HEK293 (cell line): ENCODE measurements around the gene RGS14.

Experiments
- CTCF ChIA-PET: fragments of 350-600 bp; formaldehyde crosslinking; extraction: SDS; loops from one replicate; lab custom pipeline; 2021; ENCODE audit warnings: antibody characterized with exemption; lab: Yijun Ruan, JAX
- POLR2A ChIA-PET: fragments of 300-600 bp; formaldehyde crosslinking; extraction: SDS; loops from one replicate; lab custom pipeline; 2020; ENCODE audit warnings: antibody characterized with exemption, inconsistent platforms; lab: Yijun Ruan, JAX
- H3K27ac ChIP-seq: fragments of 200-500 bp; sonication (Bioruptor generic); 2 replicates; pipeline ENCODE4 v1.5.1; 2014; ENCODE audit warnings: low read depth, low read length, control low read depth, inconsistent platforms; ENCODE audit errors: extremely low read depth
- H3K36me3 ChIP-seq, 2 experiments: fragments of 200-500 bp in 1 of 2; sonication (Bioruptor generic) in 1 of 2; 1 replicate in 1 of 2; 2 replicates in 1 of 2; pipeline ENCODE4 v1.5.1; 2014 to 2017; ENCODE audit warnings: inconsistent platforms in 2 of 2, low read length in 2 of 2; ENCODE audit not compliant: control insufficient read depth in 2 of 2, insufficient read depth in 1 of 2
- H3K4me1 ChIP-seq: fragments of 200-500 bp; sonication (Bioruptor generic); 2 replicates; pipeline ENCODE4 v1.5.1; 2014; ENCODE audit warnings: mild to moderate bottlenecking, low read length, inconsistent platforms; ENCODE audit not compliant: control insufficient read depth, insufficient read depth
- H3K4me3 ChIP-seq: 2 replicates; pipeline ENCODE4 v1.5.1; 2011; ENCODE audit warnings: low read depth, mild to moderate bottlenecking, control low read depth, low read length, moderate library complexity
- H3K9me3 ChIP-seq: fragments of 200-500 bp; sonication (Bioruptor generic); 2 replicates; pipeline ENCODE4 v1.5.1; 2014; ENCODE audit warnings: low read depth, low read length, inconsistent platforms; ENCODE audit not compliant: control insufficient read depth, insufficient read depth
- EGR2 ChIP-seq: fragments of 450-650 bp; formaldehyde crosslinking; IDR thresholded peaks from 2 replicates; pipeline ENCODE4 v1.5.1; 2016; ENCODE audit warnings: low read depth, missing biosample characterization, missing genetic modification characterization
- KLF1 ChIP-seq: fragments of 450-650 bp; formaldehyde crosslinking; IDR thresholded peaks from 2 replicates; pipeline ENCODE4 v1.5.1; 2016; ENCODE audit warnings: missing biosample characterization, missing genetic modification characterization
- KLF7 ChIP-seq: fragments of 450-650 bp; formaldehyde crosslinking; IDR thresholded peaks from 2 replicates; pipeline ENCODE4 v1.5.1; 2016; ENCODE audit warnings: missing biosample characterization, missing genetic modification characterization, borderline replicate concordance
- KLF8 ChIP-seq: fragments of 450-650 bp; formaldehyde crosslinking; IDR thresholded peaks from 2 replicates; pipeline ENCODE4 v1.5.1; 2016; ENCODE audit warnings: missing biosample characterization, missing genetic modification characterization
- SCRT2 ChIP-seq: fragments of 450-650 bp; formaldehyde crosslinking; IDR thresholded peaks from 2 replicates; pipeline ENCODE4 v1.5.1; 2016; ENCODE audit warnings: missing biosample characterization, missing genetic modification characterization
- SP2 ChIP-seq: fragments of 450-650 bp; formaldehyde crosslinking; IDR thresholded peaks from 2 replicates; pipeline ENCODE4 v1.5.1; 2016; ENCODE audit warnings: missing biosample characterization, missing genetic modification characterization
- ZBTB8A ChIP-seq: fragments of 450-650 bp; formaldehyde crosslinking; IDR thresholded peaks from 2 replicates; pipeline ENCODE4 v1.5.1; 2016; ENCODE audit warnings: missing biosample characterization, missing genetic modification characterization
- ZFHX2 ChIP-seq: fragments of 450-650 bp; formaldehyde crosslinking; conservative IDR thresholded peaks from 2 replicates; pipeline ENCODE4 v1.5.1; 2016; ENCODE audit warnings: missing biosample characterization, missing genetic modification characterization
- ZIC2 ChIP-seq: fragments of 450-650 bp; formaldehyde crosslinking; IDR thresholded peaks from 2 replicates; pipeline ENCODE4 v1.5.1; 2016; ENCODE audit warnings: missing biosample characterization, missing genetic modification characterization
- ZNF600 ChIP-seq: fragments of 450-650 bp; formaldehyde crosslinking; IDR thresholded peaks from 2 replicates; pipeline ENCODE4 v1.5.1; 2016; ENCODE audit warnings: missing biosample characterization, missing genetic modification characterization
- ZNF785 ChIP-seq: fragments of 450-650 bp; formaldehyde crosslinking; IDR thresholded peaks from 2 replicates; pipeline ENCODE4 v1.5.1; 2016; ENCODE audit warnings: missing biosample characterization, missing genetic modification characterization
- TF ChIP-seq, protein P1 (sequence below): fragments of 450-650 bp; formaldehyde crosslinking; IDR thresholded peaks from 2 replicates; pipeline ENCODE4 v1.5.1; 2016; ENCODE audit warnings: missing biosample characterization, missing genetic modification characterization
- TF ChIP-seq, protein P2 (sequence below): fragments of 450-650 bp; formaldehyde crosslinking; IDR thresholded peaks from 2 replicates; pipeline ENCODE4 v1.5.1; 2016; ENCODE audit warnings: missing biosample characterization, missing genetic modification characterization
- TF ChIP-seq, protein P3 (sequence below): fragments of 450-650 bp; formaldehyde crosslinking; IDR thresholded peaks from 2 replicates; pipeline ENCODE4 v1.5.1; 2016; ENCODE audit warnings: missing biosample characterization, missing genetic modification characterization
- TF ChIP-seq, protein P4 (sequence below): fragments of 450-650 bp; formaldehyde crosslinking; IDR thresholded peaks from 2 replicates; pipeline ENCODE4 v1.5.1; 2017; ENCODE audit warnings: missing biosample characterization, missing genetic modification characterization

Gene RGS14

DNA sequence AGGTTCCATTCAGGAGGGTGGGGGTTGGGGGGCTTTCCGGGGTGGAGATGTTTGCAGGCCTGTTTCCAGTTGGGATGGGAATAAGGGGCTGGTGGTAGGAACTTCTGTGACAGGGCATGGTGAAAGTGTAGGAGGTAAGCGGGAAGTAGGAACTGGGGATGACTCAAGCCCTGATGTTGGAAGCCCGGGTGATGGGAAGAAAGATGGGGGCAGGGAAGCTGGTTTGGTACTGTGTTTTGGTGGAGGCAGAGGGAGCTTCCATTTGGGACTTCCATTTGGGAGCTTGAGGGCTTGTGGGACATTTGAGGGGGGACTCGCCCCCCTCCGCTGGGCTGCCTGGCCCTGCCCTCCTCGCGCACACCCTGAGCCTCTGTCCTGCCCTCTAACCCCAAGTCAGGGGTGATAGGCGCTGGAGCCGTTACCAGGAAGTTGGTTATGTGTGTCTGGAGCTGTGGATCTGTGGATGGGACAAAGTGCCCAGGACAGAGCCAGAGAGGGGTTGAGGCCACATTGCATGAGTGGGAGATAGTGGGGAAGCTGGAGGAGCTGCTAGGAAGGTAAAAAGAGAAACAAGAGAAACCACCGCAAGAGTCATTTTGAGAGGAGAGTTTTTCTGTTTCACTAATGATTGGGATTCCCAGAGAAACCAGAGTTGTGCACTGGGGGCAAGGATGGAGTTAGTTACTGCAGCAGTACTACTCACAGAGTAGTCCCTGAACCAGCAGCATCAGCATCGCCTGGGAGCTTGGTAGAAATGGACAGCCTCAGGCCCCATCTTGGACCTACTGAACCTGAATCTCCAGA, 6.6 kb downstream of the RGS14 start (continued):
- TF ChIP-seq, protein P1, sequence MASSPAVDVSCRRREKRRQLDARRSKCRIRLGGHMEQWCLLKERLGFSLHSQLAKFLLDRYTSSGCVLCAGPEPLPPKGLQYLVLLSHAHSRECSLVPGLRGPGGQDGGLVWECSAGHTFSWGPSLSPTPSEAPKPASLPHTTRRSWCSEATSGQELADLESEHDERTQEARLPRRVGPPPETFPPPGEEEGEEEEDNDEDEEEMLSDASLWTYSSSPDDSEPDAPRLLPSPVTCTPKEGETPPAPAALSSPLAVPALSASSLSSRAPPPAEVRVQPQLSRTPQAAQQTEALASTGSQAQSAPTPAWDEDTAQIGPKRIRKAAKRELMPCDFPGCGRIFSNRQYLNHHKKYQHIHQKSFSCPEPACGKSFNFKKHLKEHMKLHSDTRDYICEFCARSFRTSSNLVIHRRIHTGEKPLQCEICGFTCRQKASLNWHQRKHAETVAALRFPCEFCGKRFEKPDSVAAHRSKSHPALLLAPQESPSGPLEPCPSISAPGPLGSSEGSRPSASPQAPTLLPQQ (tag by site-specific recombination) = no peak
- TF ChIP-seq, all 188 proteins: peak for 2

DNA sequence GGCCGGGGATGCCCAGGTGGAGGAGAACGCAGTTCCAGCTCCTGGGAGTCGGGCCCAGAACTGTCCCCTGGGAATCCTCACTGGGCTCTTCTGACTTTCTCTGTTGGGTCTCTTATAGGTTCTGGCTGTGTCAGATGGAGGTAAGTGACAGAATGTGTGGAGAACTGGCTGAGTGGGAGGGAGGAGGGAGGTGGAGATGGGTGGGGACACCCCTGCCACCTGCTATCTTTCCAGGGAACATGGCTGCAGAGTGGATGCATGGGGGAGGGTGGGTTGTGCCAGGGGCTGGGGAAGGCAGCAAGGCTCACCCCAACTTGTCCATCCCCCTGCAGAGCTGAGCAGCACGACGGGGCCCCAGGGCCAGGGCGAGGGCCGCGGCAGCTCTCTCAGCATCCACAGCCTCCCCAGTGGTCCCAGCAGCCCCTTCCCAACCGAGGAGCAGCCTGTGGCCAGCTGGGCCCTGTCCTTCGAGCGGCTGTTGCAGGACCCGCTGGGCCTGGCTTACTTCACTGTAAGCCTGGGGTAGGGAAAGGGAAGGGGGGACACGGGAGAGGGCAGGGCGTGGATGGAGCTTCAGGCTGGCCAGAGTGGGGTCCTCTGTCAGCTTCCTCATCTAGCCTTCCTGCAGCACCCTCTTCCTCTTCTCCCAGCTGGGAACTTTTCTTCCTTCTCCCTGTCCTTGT, 8.3 kb downstream of the RGS14 start:
- CTCF ChIA-PET = interaction anchor here (0.5 to 1.3 kb wide), 4 partner anchors 16 to 168 kb away, joined by 3 to 4 read pairs (median 4); no protein-coding TSS in a partner anchor
- H3K27ac ChIP-seq = no peak overlapping the region
- POLR2A ChIA-PET = interaction anchor here (0.6 to 1.7 kb wide), 3 partner anchors 13 to 60 kb away, joined by 3 to 10 read pairs (median 6); partner anchors contain the start of genes GRK6 and LMAN2
- no peak overlapping the region for H3K4me3 ChIP-seq
- peaks cover 2% of the 10 kb centered on the region; the same call in 1 of the 2 replicates for H3K4me1 ChIP-seq
- no peaks in the 10 kb centered on the region for H3K36me3 ChIP-seq
- TF ChIP-seq ZFHX2 (tag by site-specific recombination) = 0 out of 2 replicates have a peak, but pooled peaks have one; percentile 11
- TF ChIP-seq, protein P2, sequence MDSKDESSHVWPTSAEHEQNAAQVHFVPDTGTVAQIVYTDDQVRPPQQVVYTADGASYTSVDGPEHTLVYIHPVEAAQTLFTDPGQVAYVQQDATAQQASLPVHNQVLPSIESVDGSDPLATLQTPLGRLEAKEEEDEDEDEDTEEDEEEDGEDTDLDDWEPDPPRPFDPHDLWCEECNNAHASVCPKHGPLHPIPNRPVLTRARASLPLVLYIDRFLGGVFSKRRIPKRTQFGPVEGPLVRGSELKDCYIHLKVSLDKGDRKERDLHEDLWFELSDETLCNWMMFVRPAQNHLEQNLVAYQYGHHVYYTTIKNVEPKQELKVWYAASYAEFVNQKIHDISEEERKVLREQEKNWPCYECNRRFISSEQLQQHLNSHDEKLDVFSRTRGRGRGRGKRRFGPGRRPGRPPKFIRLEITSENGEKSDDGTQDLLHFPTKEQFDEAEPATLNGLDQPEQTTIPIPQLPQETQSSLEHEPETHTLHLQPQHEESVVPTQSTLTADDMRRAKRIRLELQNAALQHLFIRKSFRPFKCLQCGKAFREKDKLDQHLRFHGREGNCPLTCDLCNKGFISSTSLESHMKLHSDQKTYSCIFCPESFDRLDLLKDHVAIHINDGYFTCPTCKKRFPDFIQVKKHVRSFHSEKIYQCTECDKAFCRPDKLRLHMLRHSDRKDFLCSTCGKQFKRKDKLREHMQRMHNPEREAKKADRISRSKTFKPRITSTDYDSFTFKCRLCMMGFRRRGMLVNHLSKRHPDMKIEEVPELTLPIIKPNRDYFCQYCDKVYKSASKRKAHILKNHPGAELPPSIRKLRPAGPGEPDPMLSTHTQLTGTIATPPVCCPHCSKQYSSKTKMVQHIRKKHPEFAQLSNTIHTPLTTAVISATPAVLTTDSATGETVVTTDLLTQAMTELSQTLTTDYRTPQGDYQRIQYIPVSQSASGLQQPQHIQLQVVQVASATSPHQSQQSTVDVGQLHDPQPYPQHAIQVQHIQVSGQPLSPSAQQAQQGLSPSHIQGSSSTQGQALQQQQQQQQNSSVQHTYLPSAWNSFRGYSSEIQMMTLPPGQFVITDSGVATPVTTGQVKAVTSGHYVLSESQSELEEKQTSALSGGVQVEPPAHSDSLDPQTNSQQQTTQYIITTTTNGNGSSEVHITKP = peak; percentile 61; the same call in 1 of the 2 replicates
- TF ChIP-seq ZNF785 (tag by site-specific recombination) = no peak
- 0 out of 2 replicates have a peak, but pooled peaks have one; percentile 20 for TF ChIP-seq SP2 (tag by site-specific recombination)
- no peaks in the 10 kb centered on the region for H3K9me3 ChIP-seq

DNA sequence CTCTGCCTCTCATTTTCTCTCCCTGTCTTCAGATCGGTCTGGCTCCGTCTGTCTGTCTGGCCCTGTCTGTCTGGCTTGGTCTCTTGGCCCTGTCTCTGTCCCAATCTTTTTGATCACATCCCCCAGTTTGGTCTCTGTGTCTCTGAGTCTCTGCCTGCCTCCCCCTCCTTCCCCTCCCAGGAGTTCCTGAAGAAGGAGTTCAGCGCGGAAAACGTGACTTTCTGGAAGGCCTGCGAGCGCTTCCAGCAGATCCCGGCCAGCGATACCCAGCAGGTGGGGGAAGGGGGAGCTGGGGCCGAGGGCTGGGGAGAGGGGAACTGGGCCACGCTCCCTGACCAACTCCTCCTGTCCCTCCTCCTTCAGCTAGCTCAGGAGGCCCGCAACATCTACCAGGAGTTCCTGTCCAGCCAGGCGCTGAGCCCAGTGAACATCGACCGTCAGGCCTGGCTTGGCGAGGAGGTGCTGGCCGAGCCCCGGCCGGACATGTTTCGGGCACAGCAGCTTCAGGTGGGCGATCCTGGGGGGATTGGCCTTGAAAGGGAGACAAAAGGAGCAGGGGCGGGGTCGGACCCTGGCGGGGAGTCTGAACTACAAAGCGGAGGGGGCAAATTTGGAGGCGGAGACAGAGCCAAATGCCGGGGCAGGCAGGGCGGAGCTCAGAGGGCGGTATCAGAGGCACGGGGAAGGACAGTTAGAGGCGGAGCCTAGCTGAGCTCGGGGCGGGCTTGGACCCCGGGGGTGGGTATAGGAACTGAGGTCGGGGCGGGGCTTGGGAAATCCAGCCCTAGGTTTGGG, 9.0 kb downstream of the RGS14 start:
- no peak overlapping the region for H3K27ac ChIP-seq
- CTCF ChIA-PET = interaction anchor here (0.5 to 1.3 kb wide), 11 partner anchors 9 to 925 kb away, joined by 3 to 6 read pairs (median 4); partner anchors contain the start of gene RGS14
- TF ChIP-seq, protein P3, sequence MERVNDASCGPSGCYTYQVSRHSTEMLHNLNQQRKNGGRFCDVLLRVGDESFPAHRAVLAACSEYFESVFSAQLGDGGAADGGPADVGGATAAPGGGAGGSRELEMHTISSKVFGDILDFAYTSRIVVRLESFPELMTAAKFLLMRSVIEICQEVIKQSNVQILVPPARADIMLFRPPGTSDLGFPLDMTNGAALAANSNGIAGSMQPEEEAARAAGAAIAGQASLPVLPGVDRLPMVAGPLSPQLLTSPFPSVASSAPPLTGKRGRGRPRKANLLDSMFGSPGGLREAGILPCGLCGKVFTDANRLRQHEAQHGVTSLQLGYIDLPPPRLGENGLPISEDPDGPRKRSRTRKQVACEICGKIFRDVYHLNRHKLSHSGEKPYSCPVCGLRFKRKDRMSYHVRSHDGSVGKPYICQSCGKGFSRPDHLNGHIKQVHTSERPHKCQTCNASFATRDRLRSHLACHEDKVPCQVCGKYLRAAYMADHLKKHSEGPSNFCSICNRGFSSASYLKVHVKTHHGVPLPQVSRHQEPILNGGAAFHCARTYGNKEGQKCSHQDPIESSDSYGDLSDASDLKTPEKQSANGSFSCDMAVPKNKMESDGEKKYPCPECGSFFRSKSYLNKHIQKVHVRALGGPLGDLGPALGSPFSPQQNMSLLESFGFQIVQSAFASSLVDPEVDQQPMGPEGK (tag by site-specific recombination) = peak; percentile 76; the same call in 1 of the 2 replicates
- peak; percentile 73 for TF ChIP-seq ZIC2 (tag by site-specific recombination)
- peak; percentile 50; the same call in 1 of the 2 replicates for TF ChIP-seq KLF7 (tag by site-specific recombination)
- peak; percentile 68 for TF ChIP-seq KLF1
- TF ChIP-seq SCRT2 (tag by site-specific recombination) = peak; percentile 69; the same call in 1 of the 2 replicates
- peak; percentile 38; the same call in 1 of the 2 replicates for TF ChIP-seq KLF8 (tag by site-specific recombination)
- peak; percentile 67; the same call in 1 of the 2 replicates for TF ChIP-seq ZNF600 (tag by site-specific recombination)
- TF ChIP-seq, protein P4, sequence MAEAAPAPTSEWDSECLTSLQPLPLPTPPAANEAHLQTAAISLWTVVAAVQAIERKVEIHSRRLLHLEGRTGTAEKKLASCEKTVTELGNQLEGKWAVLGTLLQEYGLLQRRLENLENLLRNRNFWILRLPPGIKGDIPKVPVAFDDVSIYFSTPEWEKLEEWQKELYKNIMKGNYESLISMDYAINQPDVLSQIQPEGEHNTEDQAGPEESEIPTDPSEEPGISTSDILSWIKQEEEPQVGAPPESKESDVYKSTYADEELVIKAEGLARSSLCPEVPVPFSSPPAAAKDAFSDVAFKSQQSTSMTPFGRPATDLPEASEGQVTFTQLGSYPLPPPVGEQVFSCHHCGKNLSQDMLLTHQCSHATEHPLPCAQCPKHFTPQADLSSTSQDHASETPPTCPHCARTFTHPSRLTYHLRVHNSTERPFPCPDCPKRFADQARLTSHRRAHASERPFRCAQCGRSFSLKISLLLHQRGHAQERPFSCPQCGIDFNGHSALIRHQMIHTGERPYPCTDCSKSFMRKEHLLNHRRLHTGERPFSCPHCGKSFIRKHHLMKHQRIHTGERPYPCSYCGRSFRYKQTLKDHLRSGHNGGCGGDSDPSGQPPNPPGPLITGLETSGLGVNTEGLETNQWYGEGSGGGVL (tag by site-specific recombination) = peak; percentile 89
- peak; percentile 71 for TF ChIP-seq ZBTB8A (tag by site-specific recombination)
- peak; percentile 57 for TF ChIP-seq EGR2 (tag by site-specific recombination)

More for the DNA sequence above, 9.0 kb downstream of the RGS14 start:
- POLR2A ChIA-PET = interaction anchor here (0.6 to 1.7 kb wide), 6 partner anchors 13 to 788 kb away, joined by 3 to 10 read pairs (median 4); partner anchors contain the start of genes GRK6 and LMAN2
- no peaks in the 10 kb centered on the region for H3K36me3 ChIP-seq
- no peaks in the 10 kb centered on the region for H3K9me3 ChIP-seq
- no peak overlapping the region for H3K4me3 ChIP-seq
- H3K4me1 ChIP-seq = peaks cover 9% of the 10 kb centered on the region; the same call in 1 of the 2 replicates
